Fibroblast of lung (primary cell): ENCODE data around the gene MAP2K6. TPM values are rescaled to one million over a fixed set of nuclear protein-coding genes. Genes with fewer than 3 reads are reported as not detected.

Source experiments
- DNase-seq, 2 donors: peaks; one replicate each; pipeline versions ENCODE4 v3.0.0 to v3.0.0-alpha.2; 2010; ENCODE audit warnings: low read depth in 2 of 2
- H2AFZ ChIP-seq: 2 replicates; pipeline ENCODE4 v1.5.1; 2012; ENCODE audit warnings: low read length, control low read depth, inconsistent platforms
- H3K27ac ChIP-seq: 2 replicates; pipeline ENCODE4 v1.5.1; 2011; ENCODE audit warnings: low read length, control low read depth; ENCODE audit not compliant: insufficient read depth
- H3K27me3 ChIP-seq: 2 replicates; pipeline ENCODE4 v1.5.1; 2011; ENCODE audit warnings: mild to moderate bottlenecking, low read length; ENCODE audit not compliant: control insufficient read depth, insufficient read depth
- H3K36me3 ChIP-seq: 2 replicates; pipeline ENCODE4 v1.5.1; 2011; ENCODE audit warnings: low read length; ENCODE audit not compliant: control insufficient read depth, insufficient read depth
- H3K4me1 ChIP-seq: 2 replicates; pipeline ENCODE4 v1.5.1; 2011; ENCODE audit warnings: low read length; ENCODE audit not compliant: control insufficient read depth, insufficient read depth; ENCODE audit errors: extremely low read depth
- H3K4me2 ChIP-seq: 2 replicates; pipeline ENCODE4 v1.5.1; 2011; ENCODE audit warnings: low read length, control low read depth; ENCODE audit not compliant: insufficient read depth; ENCODE audit errors: extremely low read depth
- H3K4me3 ChIP-seq, 4 experiments: fragments of 200-600 bp in 1 of 4; sonication (generic) in 1 of 4; replicated peaks in 1 of 4; 2 replicates each; pipeline ENCODE4 v1.5.1; 2011 to 2016; ENCODE audit warnings: low read length in 4 of 4, low read depth in 3 of 4, mild to moderate bottlenecking in 3 of 4, control low read depth in 2 of 4, inconsistent platforms in 1 of 4, mixed read lengths in 1 of 4; ENCODE audit not compliant: insufficient read depth in 1 of 4; ENCODE audit errors: control extremely low read depth in 1 of 4
- H3K79me2 ChIP-seq: 2 replicates; pipeline ENCODE4 v1.5.1; 2012; ENCODE audit warnings: mild to moderate bottlenecking, low read length, inconsistent platforms; ENCODE audit not compliant: control insufficient read depth, insufficient read depth
- H3K9ac ChIP-seq: 2 replicates; pipeline ENCODE4 v1.5.1; 2011; ENCODE audit warnings: mild to moderate bottlenecking, low read length, control low read depth; ENCODE audit not compliant: insufficient read depth
- H3K9me3 ChIP-seq: 2 replicates; pipeline ENCODE4 v1.5.1; 2012; ENCODE audit warnings: low read depth, low read length; ENCODE audit not compliant: control insufficient read depth, insufficient read depth
- H4K20me1 ChIP-seq: 2 replicates; pipeline ENCODE4 v1.5.1; 2011; ENCODE audit warnings: low read length; ENCODE audit not compliant: control insufficient read depth, insufficient read depth; ENCODE audit errors: extremely low read depth
- CTCF ChIP-seq, 2 donors: IDR thresholded peaks in 1 of 2; conservative IDR thresholded peaks in 1 of 2; 1 replicate in 1 of 2; 2 replicates in 1 of 2; pipeline ENCODE4 v1.5.1; 2011 to 2012; ENCODE audit warnings: low read length in 2 of 2, control low read depth in 1 of 2, inconsistent platforms in 1 of 2, low read depth in 1 of 2, mild to moderate bottlenecking in 1 of 2
- EZH2 ChIP-seq: IDR thresholded peaks from 2 replicates; pipeline ENCODE4 v1.5.1; 2012; ENCODE audit warnings: low read length, control low read depth, mild to moderate bottlenecking; ENCODE audit errors: missing control alignments
- polyA plus RNA-seq, 2 donors: library from polyadenylated mRNA; depleted of rRNA in 1 of 2; stranded (reverse) in 1 of 2; unstranded in 1 of 2; fragments of >200 nt; gene quantifications; 2 replicates each; pipeline ENCODE4 v1.2.1, GENCODE V29; 2011 to 2012; ENCODE audit warnings: missing spikeins in 1 of 2
- total RNA-seq: library from RNA; depleted of rRNA; stranded (reverse); fragments of >200 nt; gene quantifications from 2 replicates; pipeline ENCODE4 v1.2.1, GENCODE V29; 2014

Gene MAP2K6
- total and polyA plus RNA-seq, 2 donors (not counting 1 experiment from before 2014, with no cell fraction given) = 2.7 to 39.5 TPM

DNA sequence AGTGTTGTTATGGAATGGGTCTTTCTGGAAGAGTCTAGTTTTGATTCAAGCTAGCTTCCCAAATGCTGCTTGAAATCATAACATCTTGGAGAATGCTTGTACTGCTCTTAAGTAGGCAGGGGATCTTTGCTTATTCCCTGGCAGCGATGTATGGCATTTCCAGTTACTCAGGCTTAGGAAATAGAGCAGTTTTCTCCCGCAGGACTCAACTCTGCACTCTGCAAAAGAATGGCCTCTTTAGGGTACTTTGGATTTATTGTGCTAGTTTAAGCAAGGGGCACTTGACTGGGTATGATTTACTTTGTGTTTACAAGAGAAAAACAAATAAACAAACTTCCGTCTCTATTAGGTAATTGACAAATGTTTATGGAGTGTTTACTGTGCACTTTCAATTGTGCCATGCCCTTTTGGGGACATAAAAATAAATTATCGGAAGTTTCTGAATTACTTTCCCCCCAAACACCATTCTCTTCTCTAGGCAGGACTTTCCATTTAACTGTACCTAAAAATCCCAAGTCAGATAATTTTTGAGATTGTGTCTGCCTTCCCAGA is 164.0 kb downstream of the MAP2K6 start:
- Histone ChIP-seq H3K27me3 (no peaks in the 10 kb centered on the region), H3K9me3 (no peaks in the 10 kb centered on the region), H3K9ac (no peak overlapping the region), H3K4me3 (no peak overlapping the region), H2AFZ (no peak overlapping the region), H3K79me2 (no peaks in the 10 kb centered on the region), H3K36me3 (no peaks in the 10 kb centered on the region), H4K20me1 (no peaks in the 10 kb centered on the region), H3K27ac (no peak overlapping the region), H3K4me1 (peaks cover 9% of the 10 kb centered on the region), H3K4me2 (no peak overlapping the region)
- TF ChIP-seq EZH2 = no peak
- no peak for TF ChIP-seq CTCF (conservative IDR thresholded peaks at IDR 0.05 in 1 of 2, IDR thresholded peaks at IDR 0.05 in 1 of 2; ENCODE audit: low read depth in 1 of 2, low read length in 2 of 2)
- DNase-seq = no peak

DNA sequence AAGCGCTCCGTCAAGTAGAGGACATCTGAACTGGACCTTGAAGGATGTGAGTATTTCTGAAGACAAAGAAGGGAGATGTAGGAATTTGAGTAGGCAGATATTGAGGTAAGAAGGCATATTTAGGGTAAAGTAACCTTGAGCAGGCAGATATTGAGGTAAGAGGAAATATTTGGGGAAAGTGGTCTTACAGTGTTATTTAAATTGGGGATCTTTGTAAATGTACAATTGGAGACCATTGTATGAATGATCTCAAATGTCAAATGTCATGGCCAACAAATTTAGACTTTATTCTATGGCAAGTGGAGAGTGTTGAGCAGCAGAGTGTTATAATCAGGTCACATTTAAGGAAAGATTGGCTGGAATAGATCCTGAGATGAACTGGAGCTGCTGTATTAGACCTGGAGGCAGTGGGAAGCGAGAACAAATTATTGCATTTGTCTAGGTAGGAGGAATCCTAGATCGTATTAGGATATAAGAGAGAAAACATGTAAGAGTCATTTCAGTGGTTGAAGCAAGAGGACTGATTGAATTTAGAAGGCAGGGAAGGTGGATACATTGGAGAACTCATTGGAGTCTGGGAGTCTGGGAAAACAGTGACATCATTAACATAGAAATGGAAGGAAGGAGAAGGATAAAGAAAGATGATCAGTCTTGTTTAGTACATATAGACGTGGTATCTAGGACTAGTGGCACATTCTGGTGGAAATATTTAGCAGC is 165.6 kb downstream of the MAP2K6 start:
- H3K4me3 ChIP-seq = no peak overlapping the region
- H3K36me3 ChIP-seq = no peaks in the 10 kb centered on the region
- DNase-seq = no peak
- no peaks in the 10 kb centered on the region for H3K79me2 ChIP-seq
- no peak overlapping the region for H3K27ac ChIP-seq
- no peak overlapping the region for H3K9ac ChIP-seq
- peaks cover 5% of the 10 kb centered on the region for H3K4me1 ChIP-seq
- H2AFZ ChIP-seq = no peak overlapping the region
- TF ChIP-seq EZH2 = no peak
- H4K20me1 ChIP-seq = no peaks in the 10 kb centered on the region
- no peaks in the 10 kb centered on the region for H3K27me3 ChIP-seq
- no peak overlapping the region for H3K4me2 ChIP-seq
- no peaks in the 10 kb centered on the region for H3K9me3 ChIP-seq

DNA sequence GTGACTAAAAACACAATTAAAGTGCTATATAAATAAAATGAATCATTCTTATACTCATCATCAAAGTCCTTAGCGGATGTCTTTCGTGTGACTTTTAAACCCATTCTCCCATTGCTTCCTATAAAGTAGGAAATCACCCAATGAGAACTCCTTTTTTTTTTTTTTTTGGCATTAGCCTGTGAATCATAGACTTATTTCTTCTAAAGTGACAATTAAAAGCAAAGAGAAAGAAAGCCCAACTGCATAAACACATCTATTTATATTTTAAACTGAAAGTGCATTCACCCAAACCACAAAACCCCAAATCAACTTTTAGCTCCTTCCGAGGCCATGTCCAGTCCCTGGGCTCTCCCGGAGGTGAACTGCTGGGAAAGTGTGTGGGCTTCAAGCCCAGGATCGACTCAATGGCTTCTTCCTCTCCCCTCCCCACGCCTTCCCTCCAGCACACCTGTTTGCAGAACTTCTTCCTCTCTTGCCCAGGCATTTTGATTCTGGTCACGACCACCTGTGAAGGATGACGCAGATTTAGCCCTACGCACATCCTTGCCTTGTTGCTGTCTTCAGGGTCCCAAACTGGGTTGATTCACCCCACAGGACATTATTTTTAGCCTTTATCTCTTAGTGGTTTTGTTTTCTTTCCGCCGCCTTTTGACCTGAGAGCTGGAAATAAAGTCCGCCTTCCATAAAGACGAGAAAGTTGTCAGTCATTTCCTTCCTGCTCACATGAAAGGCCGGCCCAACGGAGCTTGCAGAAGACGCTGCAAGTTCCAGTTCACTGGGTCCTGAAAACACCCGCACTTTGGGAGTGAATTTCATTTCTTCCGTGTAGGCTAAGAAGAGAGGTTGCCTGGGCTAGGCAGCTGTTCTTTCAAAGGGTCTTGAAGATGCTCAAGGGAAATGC is 166.8 kb downstream of the MAP2K6 start:
- Histone ChIP-seq H3K27me3 (no peaks in the 10 kb centered on the region), H3K4me3 (no peak overlapping the region), H4K20me1 (no peaks in the 10 kb centered on the region), H3K79me2 (no peaks in the 10 kb centered on the region), H3K4me2 (no peak overlapping the region), H3K9ac (no peak overlapping the region), H3K36me3 (no peaks in the 10 kb centered on the region), H3K4me1 (no peaks in the 10 kb centered on the region), H3K27ac (no peak overlapping the region), H2AFZ (no peak overlapping the region), H3K9me3 (no peaks in the 10 kb centered on the region)
- TF ChIP-seq EZH2 = no peak
- no peak for TF ChIP-seq CTCF (conservative IDR thresholded peaks at IDR 0.05 in 1 of 2, IDR thresholded peaks at IDR 0.05 in 1 of 2; ENCODE audit: low read depth in 1 of 2, low read length in 2 of 2)
- DNase-seq = peak; percentile 37 to 46
